SIG-M5 treated with dmso at 0.1 percent for 504 hours (cell line): ENCODE measurements around the gene PLEKHH1.

Experiments used
- DNase-seq: peaks from one replicate; lab custom pipeline; 2025; ENCODE audit not compliant: unreplicated experiment; lab: John Stamatoyannopoulos, UW

Gene PLEKHH1

GRCh38 chr14:67532998-67533753 lies at the start of gene PLEKHH1:
PLEKHH1 (plus strand) TSS chr14:67533290; CDS start chr14:67541868, 8,578 bp downstream.
- DNase-seq = peak; percentile 64

GRCh38 chr14:67483579-67484285 lies 49.4 kb upstream of the PLEKHH1 start:
- no peak for DNase-seq

GRCh38 chr14:67485501-67486095 lies 47.5 kb upstream of the PLEKHH1 start:
- no peak for DNase-seq

GRCh38 chr14:67486890-67487289 lies 46.2 kb upstream of the PLEKHH1 start:
- DNase-seq = no peak

- DNase-seq = no peak
Observed at GRCh38 chr14:67487332-67487731, 45.8 kb upstream of the PLEKHH1 start.

- peak; percentile 90 for DNase-seq
Observed at GRCh38 chr14:67487937-67488893, 44.9 kb upstream of the PLEKHH1 start, which contains the start of gene TMEM229B. TMEM229B (minus strand) TSS chr14:67488721; CDS start chr14:67473923, 14,798 bp downstream.

- DNase-seq = no peak
Observed at GRCh38 chr14:67490196-67490595, 42.9 kb upstream of the PLEKHH1 start.

- no peak for DNase-seq
Observed at GRCh38 chr14:67491285-67491684, 41.8 kb upstream of the PLEKHH1 start.

- no peak for DNase-seq
Observed at GRCh38 chr14:67491741-67492507, 41.2 kb upstream of the PLEKHH1 start.

- no peak for DNase-seq
Observed at GRCh38 chr14:67492538-67492937, 40.6 kb upstream of the PLEKHH1 start.

GRCh38 chr14:67493092-67493717 lies 39.9 kb upstream of the PLEKHH1 start:
- DNase-seq = peak; percentile 49

GRCh38 chr14:67495827-67496226 lies 37.3 kb upstream of the PLEKHH1 start:
- DNase-seq = no peak

GRCh38 chr14:67497216-67497615 lies 35.9 kb upstream of the PLEKHH1 start:
- DNase-seq = no peak

- no peak for DNase-seq
Observed at GRCh38 chr14:67497716-67498115, 35.4 kb upstream of the PLEKHH1 start.

GRCh38 chr14:67500981-67501380 lies 32.1 kb upstream of the PLEKHH1 start:
- no peak for DNase-seq

- DNase-seq = no peak
Observed at GRCh38 chr14:67501670-67502069, 31.4 kb upstream of the PLEKHH1 start.

- DNase-seq = peak; percentile 34
Observed at GRCh38 chr14:67502867-67503266, 30.2 kb upstream of the PLEKHH1 start.

- no peak for DNase-seq
Observed at GRCh38 chr14:67503331-67503730, 29.8 kb upstream of the PLEKHH1 start.

- no peak for DNase-seq
Observed at GRCh38 chr14:67505254-67505653, 27.8 kb upstream of the PLEKHH1 start.

- peak; percentile 77 for DNase-seq
Observed at GRCh38 chr14:67508956-67509355, 24.1 kb upstream of the PLEKHH1 start.
